LNCaP clone FGC (cell line): ENCODE measurements around the gene INTS1.
"Not testable (repeated sequence)": the region's sequence is repeated elsewhere in the genome, so short reads cannot be mapped to it uniquely, and the experiment has no call there.

Experiments
- DNase-seq: peaks from one replicate; pipeline ENCODE4 v3.0.0-alpha.2; 2011; ENCODE audit warnings: low read depth
- H3K4me3 ChIP-seq: 2 replicates; pipeline ENCODE4 v1.5.1; 2011; ENCODE audit warnings: mild to moderate bottlenecking, low read depth, low read length, control low read depth
- TF ChIP-seq, protein P1 (sequence below): IDR thresholded peaks from 2 replicates; pipeline ENCODE4 v1.5.1; 2012; ENCODE audit warnings: mild to moderate bottlenecking; ENCODE audit not compliant: control insufficient read depth, insufficient read depth; ENCODE audit errors: extremely low read depth

INTS1 gene

DNA sequence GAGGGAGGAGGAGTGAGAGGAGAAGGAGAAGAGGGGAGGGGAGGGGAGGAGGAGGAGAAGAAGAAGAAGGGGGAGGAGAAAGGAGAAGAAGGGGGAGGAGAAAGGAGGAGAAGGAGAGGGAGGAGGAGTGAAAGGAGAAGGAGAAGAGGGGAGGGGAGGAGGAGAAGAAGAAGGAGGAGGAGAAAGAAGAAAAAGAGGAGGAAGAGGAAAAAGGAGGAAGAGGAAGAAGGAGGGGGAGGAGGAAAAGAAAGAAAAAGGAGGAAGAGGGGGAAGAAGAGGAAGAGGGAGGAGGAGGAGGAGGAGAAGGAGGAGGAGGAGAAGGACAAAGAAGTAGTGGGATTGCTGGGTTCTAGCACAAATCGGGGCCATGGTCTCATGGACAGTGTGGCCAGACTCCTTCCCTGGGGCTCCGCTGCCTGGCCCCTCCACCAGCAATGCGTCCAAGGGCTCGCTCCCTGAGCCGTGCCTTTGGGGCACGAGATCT, 22.1 kb upstream of the INTS1 start:
- DNase-seq = no peak
- TF ChIP-seq, protein P1, sequence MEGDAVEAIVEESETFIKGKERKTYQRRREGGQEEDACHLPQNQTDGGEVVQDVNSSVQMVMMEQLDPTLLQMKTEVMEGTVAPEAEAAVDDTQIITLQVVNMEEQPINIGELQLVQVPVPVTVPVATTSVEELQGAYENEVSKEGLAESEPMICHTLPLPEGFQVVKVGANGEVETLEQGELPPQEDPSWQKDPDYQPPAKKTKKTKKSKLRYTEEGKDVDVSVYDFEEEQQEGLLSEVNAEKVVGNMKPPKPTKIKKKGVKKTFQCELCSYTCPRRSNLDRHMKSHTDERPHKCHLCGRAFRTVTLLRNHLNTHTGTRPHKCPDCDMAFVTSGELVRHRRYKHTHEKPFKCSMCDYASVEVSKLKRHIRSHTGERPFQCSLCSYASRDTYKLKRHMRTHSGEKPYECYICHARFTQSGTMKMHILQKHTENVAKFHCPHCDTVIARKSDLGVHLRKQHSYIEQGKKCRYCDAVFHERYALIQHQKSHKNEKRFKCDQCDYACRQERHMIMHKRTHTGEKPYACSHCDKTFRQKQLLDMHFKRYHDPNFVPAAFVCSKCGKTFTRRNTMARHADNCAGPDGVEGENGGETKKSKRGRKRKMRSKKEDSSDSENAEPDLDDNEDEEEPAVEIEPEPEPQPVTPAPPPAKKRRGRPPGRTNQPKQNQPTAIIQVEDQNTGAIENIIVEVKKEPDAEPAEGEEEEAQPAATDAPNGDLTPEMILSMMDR = no peak
- H3K4me3 ChIP-seq = no peak overlapping the region

DNA sequence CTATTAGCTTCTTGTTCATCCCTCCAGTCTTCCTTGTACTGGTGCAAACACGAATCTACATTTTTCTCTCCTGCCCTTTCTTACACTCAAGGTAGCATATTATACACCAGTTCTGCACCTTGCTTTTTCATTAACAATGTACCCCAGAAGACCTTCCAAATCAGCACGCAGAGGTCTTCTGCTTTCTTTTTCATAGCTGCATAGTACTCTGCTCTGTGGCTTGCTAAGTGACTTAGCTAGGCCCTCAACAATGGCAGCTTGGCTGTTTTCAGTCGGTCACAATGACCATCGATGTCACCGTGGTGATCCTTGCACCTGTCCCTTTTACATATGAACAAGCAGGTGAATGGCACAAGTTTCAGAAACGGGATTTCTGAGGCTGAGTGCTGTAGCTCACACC, 21.2 kb upstream of the INTS1 start:
- no peak overlapping the region for H3K4me3 ChIP-seq
- no peak for DNase-seq
- TF ChIP-seq, protein P1 = no peak

DNA sequence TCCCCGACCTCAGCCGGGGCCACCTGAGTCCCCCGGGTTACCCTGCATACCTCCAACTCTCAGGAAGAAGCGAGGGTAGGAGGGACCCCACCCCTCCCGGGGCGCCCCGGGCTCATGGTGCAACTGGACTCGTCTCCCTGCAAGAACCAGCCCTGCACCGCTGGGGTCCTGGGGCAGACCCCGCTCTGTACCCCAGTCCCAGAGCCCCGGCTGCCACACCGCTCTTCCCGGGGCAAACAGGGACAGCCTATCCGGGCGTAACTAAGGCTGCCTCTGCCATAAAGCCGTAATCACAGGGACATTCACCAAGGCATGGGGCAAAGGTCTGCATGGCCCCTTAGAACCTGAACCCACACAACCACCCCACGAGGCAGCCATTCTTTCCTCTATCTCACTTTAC, 19.7 kb upstream of the INTS1 start:
- H3K4me3 ChIP-seq = no peak overlapping the region
- no peak for DNase-seq
- TF ChIP-seq, protein P1 = no peak

DNA sequence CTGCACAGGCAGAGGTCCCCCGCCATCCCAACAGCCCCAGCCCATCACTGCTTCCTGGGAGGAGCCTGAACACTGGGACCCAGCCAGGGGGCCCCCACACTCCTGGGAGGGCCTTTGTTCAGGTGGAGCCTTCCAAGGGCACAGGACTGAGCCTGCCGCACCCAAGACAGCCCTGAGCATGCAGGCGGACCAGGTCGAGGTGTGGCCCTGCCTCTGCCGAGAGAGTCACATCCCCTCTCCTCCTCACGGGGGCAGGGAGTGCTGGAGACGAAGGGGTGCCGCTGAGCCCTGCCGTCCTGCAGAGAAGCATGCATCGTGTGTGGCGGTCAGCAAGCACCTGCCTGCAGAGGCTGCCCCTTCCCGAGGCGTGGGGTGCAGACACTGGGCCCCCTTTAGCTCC, 19.0 kb upstream of the INTS1 start:
- no peak for DNase-seq
- TF ChIP-seq, protein P1 = no peak
- H3K4me3 ChIP-seq = no peak overlapping the region

DNA sequence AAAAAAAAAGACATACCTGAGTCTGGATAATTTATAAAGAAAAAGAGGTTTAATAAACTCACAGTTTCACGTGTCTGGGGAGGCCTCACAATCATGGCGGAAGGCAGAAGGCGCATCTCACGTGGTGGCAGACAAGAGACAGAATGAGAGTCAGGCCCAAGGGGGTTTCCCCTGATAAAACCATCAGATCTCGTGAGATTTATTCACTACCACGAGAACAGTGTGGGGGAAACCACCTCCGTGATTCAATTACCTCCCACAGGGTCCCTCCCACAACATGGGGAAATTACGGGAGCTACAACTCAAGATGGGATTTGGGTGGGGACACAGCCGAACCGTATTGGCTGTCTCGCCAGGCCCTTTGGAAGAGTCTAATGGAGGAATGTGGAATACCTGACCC, 17.3 kb upstream of the INTS1 start:
- H3K4me3 ChIP-seq = no peak overlapping the region
- TF ChIP-seq, protein P1 = no peak
- DNase-seq = no peak

DNA sequence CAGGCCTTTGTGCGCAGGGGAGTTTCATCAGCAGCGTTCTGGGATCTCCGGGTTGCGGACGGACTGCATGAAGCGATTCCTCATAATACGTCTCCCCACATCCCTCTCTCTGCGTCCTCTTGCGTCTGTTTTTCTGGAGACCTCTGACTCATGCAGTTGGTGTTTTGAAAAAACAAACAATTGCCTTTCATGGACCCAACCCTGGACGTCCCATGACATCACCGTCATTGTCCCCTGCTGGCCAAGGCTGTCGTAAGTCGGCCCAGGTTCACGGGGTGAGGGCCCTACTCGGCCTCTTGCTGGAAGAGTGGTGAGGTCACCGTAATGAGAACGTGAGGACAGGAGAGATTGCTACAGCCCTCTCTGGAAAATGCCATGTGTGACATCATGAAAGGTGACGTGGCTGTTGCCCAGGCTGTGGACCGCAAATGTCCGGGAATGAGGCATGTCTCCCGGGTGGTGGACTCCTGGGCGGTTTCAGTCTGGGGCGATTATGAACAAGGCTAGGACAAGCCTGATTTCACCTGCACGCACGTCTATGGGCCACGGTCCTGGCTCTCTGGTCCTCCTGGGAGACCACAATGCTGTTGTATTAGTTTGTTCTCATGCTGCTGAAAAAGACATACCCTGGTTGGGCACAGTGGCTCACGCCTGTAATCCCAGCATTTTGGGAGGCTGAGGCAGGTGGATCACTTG, 16.5 kb upstream of the INTS1 start:
- H3K4me3 ChIP-seq = no peak overlapping the region
- TF ChIP-seq, protein P1 = no peak
- no peak for DNase-seq

DNA sequence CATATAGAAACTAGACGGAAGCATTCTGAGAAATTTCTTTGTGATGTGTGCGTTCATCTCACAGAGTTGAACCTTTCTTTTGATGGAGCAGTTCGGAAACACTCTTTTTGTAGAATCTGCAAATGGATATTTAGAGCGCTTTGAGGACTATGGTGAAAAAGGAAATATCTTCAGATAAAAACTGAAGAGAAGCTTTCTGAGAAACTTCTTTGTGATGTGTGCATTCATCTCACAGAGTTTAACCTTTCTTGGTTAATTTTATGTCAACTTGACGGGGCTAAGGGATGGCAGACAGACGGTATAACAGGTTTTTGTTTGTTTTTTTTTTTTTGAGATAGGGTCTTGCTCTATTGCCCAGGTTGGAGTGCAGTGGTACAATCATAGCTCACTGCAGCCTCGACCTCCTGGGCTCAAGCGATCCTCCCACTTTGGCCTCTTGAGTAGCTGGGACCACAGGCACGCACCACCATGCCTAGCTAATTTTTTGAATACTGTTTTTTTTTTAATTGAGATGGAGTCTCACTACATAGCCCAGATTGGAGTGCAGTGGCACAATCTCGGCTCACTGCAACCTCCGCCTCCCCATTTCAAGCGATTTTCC, 15.2 kb upstream of the INTS1 start:
- DNase-seq, H3K4me3 ChIP-seq: not testable (repeated sequence)
